Breast epithelium (tissue), 4 donors: ENCODE measurements around the gene DPEP2NB. TPM values are rescaled to one million over a fixed set of nuclear protein-coding genes. Genes with fewer than 3 reads are reported as not detected.

ENCODE experiments used
- DNase-seq, 2 donors: peaks; one replicate each; pipeline ENCODE4 v3.0.0-alpha.2; 2019; ENCODE audit warnings: low spot score in 2 of 2
- H3K27ac ChIP-seq, 2 donors: fragments of 200-600 bp; sonication (generic) in 1 of 2; one replicate each; pipeline ENCODE4 v1.5.1; 2016 to 2019; ENCODE audit warnings: mild to moderate bottlenecking in 1 of 2
- H3K27me3 ChIP-seq, 2 donors: fragments of 200-600 bp; sonication (generic) in 1 of 2; one replicate each; pipeline versions ENCODE4 v1.5.1 to v1.6.0; 2017 to 2019; ENCODE audit warnings: control low read depth in 1 of 2, mild to moderate bottlenecking in 1 of 2
- H3K36me3 ChIP-seq: fragments of 200-600 bp; one replicate; pipeline ENCODE4 v1.5.1; 2019
- H3K4me1 ChIP-seq, 2 donors: fragments of 200-600 bp; sonication (generic); one replicate each; pipeline ENCODE4 v1.5.1; 2016 to 2019; ENCODE audit warnings: control low read depth in 1 of 2
- H3K4me3 ChIP-seq, 3 donors: fragments of 200-600 bp; sonication (generic); 1 replicate in 2 of 3; 2 replicates in 1 of 3; pipeline ENCODE4 v1.5.1; 2016 to 2019; ENCODE audit warnings: mild to moderate bottlenecking in 3 of 3, moderate library complexity in 2 of 3
- H3K9me3 ChIP-seq, 2 donors: fragments of 200-600 bp; sonication (generic) in 1 of 2; one replicate each; pipeline ENCODE4 v1.5.1; 2016 to 2019; ENCODE audit warnings: control low read depth in 1 of 2
- POLR2A ChIP-seq: fragments of 450-650 bp; IDR thresholded peaks from one replicate; pipeline ENCODE4 v1.6.1; 2016; ENCODE audit warnings: antibody characterized with exemption, mild to moderate bottlenecking, moderate library complexity
- POLR2AphosphoS5 ChIP-seq, 3 donors: sonication (generic); formaldehyde crosslinking; IDR thresholded peaks; one replicate each; pipeline ENCODE4 v1.6.1; 2017; ENCODE audit warnings: antibody characterized with exemption in 3 of 3
- intact Hi-C: fragments of 100-400 bp; cut with DNase I; formaldehyde crosslinking; loops from one replicate; pipeline ENCODE4 v1.15.1; 2023; ENCODE audit warnings: low total_unique reads
- total RNA-seq, 3 donors: library from RNA; depleted of rRNA; stranded (reverse); fragments of >200 nt; gene quantifications; one replicate each; pipeline ENCODE4 v1.1.0, GENCODE V29; 2016
- TF ChIP-seq, protein P1 (sequence below), 3 donors: fragments of 450-650 bp; IDR thresholded peaks; one replicate each; pipeline ENCODE4 v1.5.1; 2016 to 2017; ENCODE audit warnings: antibody characterized with exemption in 3 of 3, mild to moderate bottlenecking in 3 of 3, moderate library complexity in 3 of 3

The DPEP2NB gene
- total RNA-seq, 3 donors from 2014 or later, result not detected

GRCh38 chr16:67965668-67966548 is 49.8 kb downstream of the DPEP2NB start:
- peak overlapping the region; percentile 92 to 98 for H3K27ac ChIP-seq
- peak in 1 of 2 donors; percentile 58 for DNase-seq
- no peak for TF ChIP-seq POLR2A
- TF ChIP-seq, protein P1, sequence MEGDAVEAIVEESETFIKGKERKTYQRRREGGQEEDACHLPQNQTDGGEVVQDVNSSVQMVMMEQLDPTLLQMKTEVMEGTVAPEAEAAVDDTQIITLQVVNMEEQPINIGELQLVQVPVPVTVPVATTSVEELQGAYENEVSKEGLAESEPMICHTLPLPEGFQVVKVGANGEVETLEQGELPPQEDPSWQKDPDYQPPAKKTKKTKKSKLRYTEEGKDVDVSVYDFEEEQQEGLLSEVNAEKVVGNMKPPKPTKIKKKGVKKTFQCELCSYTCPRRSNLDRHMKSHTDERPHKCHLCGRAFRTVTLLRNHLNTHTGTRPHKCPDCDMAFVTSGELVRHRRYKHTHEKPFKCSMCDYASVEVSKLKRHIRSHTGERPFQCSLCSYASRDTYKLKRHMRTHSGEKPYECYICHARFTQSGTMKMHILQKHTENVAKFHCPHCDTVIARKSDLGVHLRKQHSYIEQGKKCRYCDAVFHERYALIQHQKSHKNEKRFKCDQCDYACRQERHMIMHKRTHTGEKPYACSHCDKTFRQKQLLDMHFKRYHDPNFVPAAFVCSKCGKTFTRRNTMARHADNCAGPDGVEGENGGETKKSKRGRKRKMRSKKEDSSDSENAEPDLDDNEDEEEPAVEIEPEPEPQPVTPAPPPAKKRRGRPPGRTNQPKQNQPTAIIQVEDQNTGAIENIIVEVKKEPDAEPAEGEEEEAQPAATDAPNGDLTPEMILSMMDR (IDR thresholded peaks at IDR 0.05), result no peak
- TF ChIP-seq POLR2AphosphoS5 (IDR thresholded peaks at IDR 0.05), result no peak
- peak overlapping the region; percentile 84 to 96 (median 89) for H3K4me3 ChIP-seq
- H3K9me3 ChIP-seq, result no peaks in the 10 kb centered on the region
- H3K36me3 ChIP-seq, result no peaks in the 10 kb centered on the region
- H3K27me3 ChIP-seq, result no peaks in the 10 kb centered on the region
- intact Hi-C loops, result no loop called here
- peaks cover 20 to 33% of the 10 kb centered on the region in 2 donors for H3K4me1 ChIP-seq

DNA sequence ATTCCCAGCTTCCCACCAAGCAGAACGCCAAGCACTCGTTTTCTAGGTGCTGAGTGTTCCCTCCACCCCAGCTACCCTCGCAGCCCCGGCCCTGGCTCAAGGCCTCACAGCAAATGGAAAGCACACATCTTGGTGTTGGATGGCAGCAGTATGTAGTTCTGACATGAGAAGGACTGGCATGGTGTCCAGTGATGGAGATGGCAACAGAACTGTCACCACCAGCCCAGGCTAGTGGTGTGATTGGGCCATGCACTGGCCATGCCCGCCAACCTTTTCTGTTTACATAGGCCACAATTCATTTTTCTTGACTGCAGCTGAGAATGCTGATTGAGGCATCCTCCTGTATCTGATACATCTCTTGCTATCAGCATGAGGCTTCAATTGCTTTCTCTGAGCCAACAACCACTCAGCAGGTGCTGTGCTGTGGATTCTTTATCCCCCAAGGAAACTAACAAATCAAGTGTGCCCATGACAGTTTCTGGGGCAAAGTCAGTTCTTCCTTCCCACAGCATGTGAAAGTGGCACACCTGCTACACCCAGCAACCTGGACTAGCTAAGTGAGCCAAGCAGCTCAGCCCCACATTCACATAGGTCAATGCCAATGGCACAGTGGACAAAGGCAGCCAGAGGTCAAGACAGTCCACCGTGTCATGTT is 51.1 kb downstream of the DPEP2NB start:
- no peaks in the 10 kb centered on the region for H3K36me3 ChIP-seq
- intact Hi-C loops, result no loop called here
- peaks cover 22 to 35% of the 10 kb centered on the region in 2 donors for H3K4me1 ChIP-seq
- H3K9me3 ChIP-seq, result no peaks in the 10 kb centered on the region
- no peak for TF ChIP-seq POLR2A
- TF ChIP-seq, protein P1 (IDR thresholded peaks at IDR 0.05), result no peak
- TF ChIP-seq POLR2AphosphoS5 (IDR thresholded peaks at IDR 0.05), result no peak
- H3K4me3 ChIP-seq, result no peak overlapping the region
- DNase-seq, result no peak
- no peaks in the 10 kb centered on the region for H3K27me3 ChIP-seq
- no peak overlapping the region for H3K27ac ChIP-seq

DNA sequence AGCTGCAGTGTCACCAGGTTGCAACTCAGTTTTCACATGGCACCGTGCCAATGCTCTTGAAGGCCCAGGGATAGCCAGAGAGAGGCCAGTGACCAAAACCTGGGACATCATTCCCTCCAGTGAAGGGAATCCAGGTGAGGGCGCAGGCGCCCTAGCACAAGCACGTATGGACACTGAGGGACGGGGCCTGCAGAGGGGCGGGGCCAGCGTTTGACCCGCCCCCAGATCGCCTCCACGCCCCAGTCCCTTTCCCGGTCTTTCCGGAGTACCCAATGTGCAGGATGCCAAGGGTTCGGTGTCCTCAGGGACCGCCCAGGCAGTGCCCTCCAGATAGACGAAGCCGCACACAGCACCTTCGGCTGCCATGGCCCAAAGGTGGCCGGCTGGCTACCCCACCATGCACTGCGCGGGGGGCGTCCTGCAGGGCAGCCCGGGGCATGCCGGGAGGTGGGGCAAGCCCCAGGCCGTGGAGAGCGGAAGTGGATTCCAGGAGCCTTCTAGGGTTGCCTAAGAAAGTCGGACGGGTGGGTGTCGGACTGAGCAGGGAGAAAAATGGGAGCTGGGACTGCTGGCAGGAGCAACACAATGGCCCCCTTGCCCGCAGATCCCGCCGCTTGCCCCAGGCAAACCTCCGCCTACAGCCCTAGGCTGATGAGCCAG is 51.9 kb downstream of the DPEP2NB start:
- no peak for TF ChIP-seq POLR2A
- H3K9me3 ChIP-seq, result no peaks in the 10 kb centered on the region
- no peaks in the 10 kb centered on the region for H3K36me3 ChIP-seq
- H3K27ac ChIP-seq, result peak overlapping the region; percentile 23 to 90
- intact Hi-C loops, result no loop called here
- H3K4me3 ChIP-seq, result peak overlapping the region in 1 of 3 donors; percentile 10
- peaks cover 25 to 35% of the 10 kb centered on the region in 2 donors for H3K4me1 ChIP-seq
- no peak for DNase-seq
- H3K27me3 ChIP-seq, result no peaks in the 10 kb centered on the region

Other genes with a start within 250 kb of the DPEP2NB start
- 10 to 100 TPM in 2 of 3 donors, 1 to 10 TPM in 1; 7.7 to 13.2 (median 13.1) TPM for gene RANBP10, start 209.4 kb downstream of the DPEP2NB start, total RNA-seq
- 1 to 10 TPM; 1.1 to 4.2 (median 3.9) TPM for gene TSNAXIP1, start 209.0 kb downstream of the DPEP2NB start, total RNA-seq
- gene THAP11, start 173.6 kb downstream of the DPEP2NB start, total RNA-seq, result 10 to 100 TPM; 51.1 to 57.8 (median 53.0) TPM
- 100 to 1,000 TPM in 1 of 3 donors, 10 to 100 TPM in 2; 91.5 to 168 (median 94.8) TPM for gene NUTF2, start 169.0 kb downstream of the DPEP2NB start, total RNA-seq
- 10 to 100 TPM; 35.0 to 52.0 (median 51.5) TPM for gene CENPT, start 168.2 kb downstream of the DPEP2NB start, total RNA-seq
- 10 to 100 TPM; 43.3 to 57.0 (median 53.6) TPM for gene EDC4, start 142.9 kb downstream of the DPEP2NB start, total RNA-seq
- 1 to 10 TPM in 2 of 3 donors, not detected in 1; 1.3 to 1.4 TPM for gene NRN1L, start 131.0 kb downstream of the DPEP2NB start, total RNA-seq
- gene PSKH1, start 122.7 kb downstream of the DPEP2NB start, total RNA-seq, result 10 to 100 TPM; 17.3 to 20.5 (median 17.4) TPM
- gene CTRL, start 84.0 kb downstream of the DPEP2NB start, total RNA-seq, result 1 to 10 TPM; 1.0 to 2.6 (median 1.8) TPM
- gene PSMB10, start 79.1 kb downstream of the DPEP2NB start, total RNA-seq, result 10 to 100 TPM; 32.1 to 46.2 (median 34.1) TPM
- 10 to 100 TPM; 11.8 to 18.6 (median 15.4) TPM for gene LCAT, start 71.8 kb downstream of the DPEP2NB start, total RNA-seq
- 10 to 100 TPM; 32.1 to 64.9 (median 53.6) TPM for gene SLC12A4, start 47.3 kb downstream of the DPEP2NB start, total RNA-seq
- gene DPEP3, start 35.4 kb downstream of the DPEP2NB start, total RNA-seq, result under 1 TPM in 1 of 3 donors, not detected in 2; 0.29 TPM
- gene DPEP2, start 16.4 kb downstream of the DPEP2NB start, total RNA-seq, result 1 to 10 TPM; 1.3 to 7.7 (median 2.5) TPM
- gene DDX28, start 7.3 kb upstream of the DPEP2NB start, total RNA-seq, result 1 to 10 TPM; 7.2 to 7.5 (median 7.5) TPM
- 10 to 100 TPM in 1 of 3 donors, 1 to 10 TPM in 2; 6.9 to 10.5 (median 7.7) TPM for gene DUS2, start 7.4 kb upstream of the DPEP2NB start, total RNA-seq
- gene NFATC3, start 69.5 kb upstream of the DPEP2NB start, total RNA-seq, result 10 to 100 TPM; 52.0 to 64.2 (median 60.6) TPM
- gene ESRP2, start 220.2 kb upstream of the DPEP2NB start, total RNA-seq, result 10 to 100 TPM in 2 of 3 donors, under 1 TPM in 1; 0.80 to 58.0 (median 26.5) TPM
- 10 to 100 TPM; 15.4 to 34.7 (median 19.8) TPM for gene PLA2G15, start 229.5 kb upstream of the DPEP2NB start, total RNA-seq
- 100 to 1,000 TPM in 1 of 3 donors, 10 to 100 TPM in 2; 43.2 to 284 (median 65.2) TPM for gene SLC7A6, start 248.6 kb upstream of the DPEP2NB start, total RNA-seq